K562 (cell line): ENCODE data around the gene ASIC3. TPM values are rescaled to one million over a fixed set of nuclear protein-coding genes. Genes with fewer than 3 reads are reported as not detected.

ENCODE experiments used
- ARID4B ChIP-seq: sonication (generic); formaldehyde crosslinking; IDR thresholded peaks from 2 replicates; pipeline ENCODE4 v1.8.0; 2022; ENCODE audit warnings: mild to moderate bottlenecking, missing genetic modification reagents
- FOS ChIP-seq: IDR thresholded peaks from 3 replicates; pipeline ENCODE4 v1.6.1; 2011; ENCODE audit not compliant: insufficient read length; ENCODE audit errors: extremely low read depth
- GABPB1 ChIP-seq: sonication (generic); formaldehyde crosslinking; IDR thresholded peaks from 2 replicates; pipeline ENCODE4 v1.8.0; 2022; ENCODE audit warnings: mild to moderate bottlenecking, missing genetic modification reagents
- HLTF ChIP-seq: fragments of 450-650 bp; IDR thresholded peaks from 2 replicates; pipeline ENCODE4 v1.6.1; 2016
- KDM1A ChIP-seq, 2 experiments: fragments of 450-650 bp; IDR thresholded peaks; 2 replicates each; pipeline ENCODE4 v1.6.1; 2016; ENCODE audit warnings: mild to moderate bottlenecking in 2 of 2
- POLR3A ChIP-seq: IDR thresholded peaks from 2 replicates; pipeline ENCODE4 v1.6.1; 2011; ENCODE audit warnings: borderline replicate concordance, mild to moderate bottlenecking, moderate library complexity; ENCODE audit not compliant: insufficient read length, insufficient read depth; ENCODE audit errors: extremely low read depth
- SAFB2 ChIP-seq: fragments of 200-400 bp; formaldehyde crosslinking; IDR thresholded peaks from 2 replicates; pipeline ENCODE4 v1.6.1; 2018; ENCODE audit warnings: borderline replicate concordance, low read length, low read depth, moderate library complexity; ENCODE audit not compliant: severe bottlenecking
- SMARCA5 ChIP-seq: fragments of 450-650 bp; IDR thresholded peaks from 2 replicates; pipeline ENCODE4 v1.6.1; 2016
- TSC22D4 ChIP-seq: fragments of 450-650 bp; IDR thresholded peaks from 2 replicates; pipeline ENCODE4 v1.6.1; 2016; ENCODE audit warnings: missing genetic modification characterization, missing biosample characterization, control low read depth
- ZBTB43 ChIP-seq: sonication (generic); formaldehyde crosslinking; IDR thresholded peaks from 2 replicates; pipeline ENCODE4 v1.8.0; 2023; ENCODE audit warnings: mild to moderate bottlenecking, missing genetic modification reagents
- ZNF224 ChIP-seq: sonication (generic); formaldehyde crosslinking; IDR thresholded peaks from 2 replicates; pipeline ENCODE4 v1.8.0; 2022; ENCODE audit warnings: mild to moderate bottlenecking, missing genetic modification reagents
- ZNF253 ChIP-seq: fragments of 250-450 bp; sonication (Bioruptor Pico); conservative IDR thresholded peaks from 2 replicates; pipeline ENCODE4 v1.6.1; 2021; ENCODE audit warnings: mild to moderate bottlenecking
- ZNF395 ChIP-seq: fragments of 200-800 bp; sonication (Bioruptor generic); IDR thresholded peaks from 2 replicates; pipeline ENCODE4 v1.6.1; 2017; ENCODE audit warnings: missing genetic modification characterization, missing compliant biosample characterization
- polyA plus RNA-seq, 8 experiments: library from polyadenylated mRNA; depleted of rRNA in 4 of 8; stranded (reverse) in 5 of 8; unstranded in 3 of 8; fragments of >200 nt; fragmentation: Nextera tagmentation in 2 of 8; fragmentation: Illumina TruSeq in 1 of 8; extraction: Ambion mirVana in 2 of 8; extraction: Trizol in 1 of 8; gene quantifications; 2 replicates each; pipeline versions ENCODE4 v1.2.1 to v1.2.3, GENCODE V29; 2011 to 2014; ENCODE audit warnings: inconsistent platforms in 1 of 8, missing spikeins in 1 of 8
- total RNA-seq, 7 experiments: library from RNA; depleted of rRNA in 6 of 7; stranded (reverse); fragments of >200 nt in 6 of 7; fragmentation: Illumina TruSeq in 2 of 7; extraction: Trizol in 2 of 7; gene quantifications; 2 replicates each; pipeline versions ENCODE4 v1.2.1 to v1.2.3, GENCODE V29; 2011 to 2021; ENCODE audit warnings: low replicate concordance in 1 of 7

Gene ASIC3
- total and polyA plus RNA-seq, 9 of the 15 experiments (the other 6 are each of a cell fraction or from before 2014, with no cell fraction given), result 0.11 to 5.0 (median 0.87) TPM

GRCh38 chr7:151028131-151028947, 20.0 kb upstream of the ASIC3 start, which contains the start of gene ABCB8 (continued):
- TF ChIP-seq ARID4B (CRISPR knock-in tag), result peak; percentile 60
- peak; percentile 57; the same call in 1 of the 2 replicates for TF ChIP-seq ZNF224 (CRISPR knock-in tag)
- TF ChIP-seq ZNF253 (CRISPR knock-in tag), result no peak
- no peak for TF ChIP-seq SAFB2
- TF ChIP-seq HLTF, result no peak
- TF ChIP-seq TSC22D4, result no peak
- no peak; the same call in 1 of the 2 replicates for TF ChIP-seq ZNF395
- no peak for TF ChIP-seq KDM1A (IDR thresholded peaks at IDR 0.05)
- TF ChIP-seq GABPB1 (CRISPR knock-in tag), result peak; percentile 84
- TF ChIP-seq SMARCA5, result no peak
- peak; percentile 100 for TF ChIP-seq FOS
- TF ChIP-seq ZBTB43, result no peak
- no peak for TF ChIP-seq POLR3A
